OCI-LY1 (cell line): ENCODE results near the gene RAB7B.

Experiments
- H2AFZ ChIP-seq: fragments of 200-600 bp; sonication (generic), shearing (Covaris generic); 2 replicates; pipeline ENCODE4 v1.6.0; 2014; ENCODE audit warnings: antibody characterized with exemption, mild to moderate bottlenecking, low read length
- H3F3A ChIP-seq: fragments of 200-600 bp; sonication (generic), shearing (Covaris generic); 2 replicates; pipeline ENCODE4 v1.6.0; 2014; ENCODE audit warnings: mild to moderate bottlenecking, antibody characterized with exemption, low read length, moderate library complexity; ENCODE audit not compliant: insufficient read depth
- H3K27ac ChIP-seq: fragments of 200-600 bp; sonication (generic); 2 replicates; pipeline ENCODE4 v1.5.1; 2014; ENCODE audit warnings: low read length, mixed run types, mild to moderate bottlenecking, low read depth; ENCODE audit not compliant: poor library complexity, severe bottlenecking
- H3K27me3 ChIP-seq: fragments of 200-600 bp; sonication (generic); 2 replicates; pipeline ENCODE4 v1.6.0; 2014; ENCODE audit warnings: antibody characterized with exemption, mild to moderate bottlenecking, low read length, moderate library complexity; ENCODE audit not compliant: insufficient read depth
- H3K36me3 ChIP-seq: fragments of 200-600 bp; sonication (generic); 2 replicates; pipeline ENCODE4 v1.6.1; 2014; ENCODE audit warnings: mild to moderate bottlenecking, antibody characterized with exemption, low read length, moderate library complexity, mixed read lengths; ENCODE audit not compliant: insufficient read depth
- H3K4me1 ChIP-seq: fragments of 200-600 bp; sonication (generic); 2 replicates; pipeline ENCODE4 v1.5.1; 2014; ENCODE audit warnings: mild to moderate bottlenecking, low read length, moderate library complexity; ENCODE audit not compliant: insufficient read depth, severe bottlenecking
- H3K4me2 ChIP-seq: fragments of 200-600 bp; sonication (generic), shearing (Covaris generic); 2 replicates; pipeline ENCODE4 v1.6.1; 2014; ENCODE audit warnings: low read length
- H3K4me3 ChIP-seq: fragments of 200-600 bp; sonication (generic); 2 replicates; pipeline ENCODE4 v1.5.1; 2014; ENCODE audit warnings: low read length, low read depth, mild to moderate bottlenecking, mixed read lengths; ENCODE audit not compliant: poor library complexity, severe bottlenecking
- H3K79me2 ChIP-seq: fragments of 200-600 bp; shearing (Covaris generic); 2 replicates; pipeline ENCODE4 v1.6.1; 2016; ENCODE audit warnings: mixed run types, low read length, mixed read lengths; ENCODE audit not compliant: insufficient read depth
- H3K9ac ChIP-seq: fragments of 200-600 bp; sonication (generic), shearing (Covaris generic); 2 replicates; pipeline ENCODE4 v1.6.1; 2014; ENCODE audit warnings: mild to moderate bottlenecking, low read length, mixed read lengths
- H3K9me2 ChIP-seq: fragments of 200-600 bp; sonication (generic), shearing (Covaris generic); 2 replicates; pipeline ENCODE4 v1.6.1; 2014; ENCODE audit warnings: low read depth, mild to moderate bottlenecking, low read length, mixed read lengths
- H3K9me3 ChIP-seq: fragments of 200-600 bp; shearing (Covaris generic); 2 replicates; pipeline ENCODE4 v1.6.1; 2014; ENCODE audit warnings: low read length, mixed read lengths
- H4K20me1 ChIP-seq: fragments of 200-600 bp; sonication (generic), shearing (Covaris generic); 2 replicates; pipeline ENCODE4 v1.6.0; 2016; ENCODE audit warnings: mild to moderate bottlenecking, low read length; ENCODE audit not compliant: insufficient read depth
- CTCF ChIP-seq: fragments of 200-600 bp; sonication (generic), shearing (Covaris generic); IDR thresholded peaks from 2 replicates; pipeline ENCODE4 v1.5.1; 2017; ENCODE audit warnings: mild to moderate bottlenecking, antibody characterized with exemption, low read length, moderate library complexity, mixed read lengths
- EZH2 ChIP-seq: fragments of 200-600 bp; sonication (generic), shearing (Covaris generic); IDR thresholded peaks from 2 replicates; pipeline ENCODE4 v1.8.0; 2017; ENCODE audit warnings: borderline replicate concordance, mixed run types, mild to moderate bottlenecking, antibody characterized with exemption, low read length, moderate library complexity, mixed read lengths

RAB7B gene

GRCh38 chr1:206021008-206021625 is 17.9 kb upstream of the RAB7B start:
- TF ChIP-seq CTCF (no peak), EZH2 (no peak)
- H3K36me3 ChIP-seq: no peaks in the 10 kb centered on the region
- no peaks in the 10 kb centered on the region for H3K27me3 ChIP-seq
- no peaks in the 10 kb centered on the region for H3K9me3 ChIP-seq
- H3K79me2 ChIP-seq: no peaks in the 10 kb centered on the region
- no peak overlapping the region for H3K4me3 ChIP-seq
- no peaks in the 10 kb centered on the region for H3K9me2 ChIP-seq
- no peaks in the 10 kb centered on the region for H3K4me1 ChIP-seq
- H2AFZ ChIP-seq: no peak overlapping the region
- no peaks in the 10 kb centered on the region for H3F3A ChIP-seq
- no peak overlapping the region for H3K4me2 ChIP-seq
- no peak overlapping the region for H3K27ac ChIP-seq
- H3K9ac ChIP-seq: no peak overlapping the region
- H4K20me1 ChIP-seq: no peaks in the 10 kb centered on the region

- Histone ChIP-seq H3K79me2 (no peaks in the 10 kb centered on the region), H3K4me3 (no peak overlapping the region), H3K4me2 (no peak overlapping the region), H3K36me3 (no peaks in the 10 kb centered on the region), H3K9me3 (no peaks in the 10 kb centered on the region), H3K9ac (no peak overlapping the region), H3F3A (no peaks in the 10 kb centered on the region), H3K27me3 (no peaks in the 10 kb centered on the region), H4K20me1 (no peaks in the 10 kb centered on the region), H3K27ac (no peak overlapping the region), H2AFZ (no peak overlapping the region), H3K4me1 (no peaks in the 10 kb centered on the region), H3K9me2 (no peaks in the 10 kb centered on the region)
- TF ChIP-seq CTCF (no peak), EZH2 (no peak)
Observed at GRCh38 chr1:206020393-206021007, 17.3 kb upstream of the RAB7B start.

GRCh38 chr1:206015071-206015470 is 11.9 kb upstream of the RAB7B start:
- Histone ChIP-seq H3K4me2 (no peak overlapping the region), H3K4me3 (no peak overlapping the region), H3K9me3 (no peaks in the 10 kb centered on the region), H3K9ac (no peak overlapping the region), H3K4me1 (peaks cover 19% of the 10 kb centered on the region), H3K79me2 (no peaks in the 10 kb centered on the region), H3K27ac (no peak overlapping the region), H3K36me3 (no peaks in the 10 kb centered on the region), H4K20me1 (no peaks in the 10 kb centered on the region), H3K9me2 (no peaks in the 10 kb centered on the region), H3K27me3 (no peaks in the 10 kb centered on the region), H3F3A (no peaks in the 10 kb centered on the region), H2AFZ (no peak overlapping the region)
- no peak for TF ChIP-seq CTCF
- TF ChIP-seq EZH2: no peak
